Measurements from ENCODE around the gene WFDC13.

Gene WFDC13

GRCh38 chr20:45727044-45727443 lies 25.2 kb downstream of the WFDC13 start:
- H3K27me3 ChIP-seq (replicated peaks; ENCODE audit: control insufficient read depth, insufficient read depth, low read length) = no peaks in the 10 kb centered on the region
- no peak overlapping the region for H3K4me3 ChIP-seq (replicated peaks; ENCODE audit: low read depth, low read length)
- DNase-seq (ENCODE audit: extremely low read depth, insufficient read length) = no peak
- TF ChIP-seq CTCF (IDR thresholded peaks at IDR 0.05; ENCODE audit: insufficient read depth, low read length, poor library complexity, severe bottlenecking) = no peak
- no peaks in the 10 kb centered on the region for H3K36me3 ChIP-seq (ENCODE audit: control insufficient read depth, insufficient read depth, low read length)

GRCh38 chr20:45732199-45732598 lies 30.4 kb downstream of the WFDC13 start:
- no peak for TF ChIP-seq CTCF (IDR thresholded peaks at IDR 0.05; ENCODE audit: insufficient read depth, low read length, poor library complexity, severe bottlenecking)
- Histone ChIP-seq H3K4me3 (replicated peaks; ENCODE audit: low read depth, low read length) (no peak overlapping the region), H3K27me3 (replicated peaks; ENCODE audit: control insufficient read depth, insufficient read depth, low read length) (no peaks in the 10 kb centered on the region), H3K36me3 (ENCODE audit: control insufficient read depth, insufficient read depth, low read length) (no peaks in the 10 kb centered on the region)
- no peak for DNase-seq (ENCODE audit: extremely low read depth, insufficient read length)

DNA sequence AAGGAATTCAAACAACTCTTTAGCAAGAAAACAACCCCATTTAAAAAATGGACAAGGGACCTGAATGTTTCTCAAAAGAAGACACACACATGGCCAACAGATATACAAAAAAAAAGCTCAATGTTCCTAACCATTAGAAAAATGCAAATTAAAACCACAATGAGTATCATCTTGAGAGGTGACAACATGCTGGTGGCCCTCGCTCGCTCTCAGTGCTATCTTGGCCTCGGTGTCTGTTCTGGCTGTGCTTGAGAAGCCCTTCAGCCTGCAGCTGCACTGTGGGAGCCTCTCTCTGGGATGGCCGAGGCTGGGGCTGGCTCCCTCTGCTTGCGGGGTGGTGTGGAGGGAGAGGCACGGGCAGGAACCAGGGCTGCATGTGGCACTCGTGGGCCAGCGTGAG lies 33.7 kb downstream of the WFDC13 start:
- H3K4me3 ChIP-seq (replicated peaks; ENCODE audit: low read depth, low read length) = no peak overlapping the region
- DNase-seq (ENCODE audit: extremely low read depth, insufficient read length) = no peak
- H3K27me3 ChIP-seq (replicated peaks; ENCODE audit: control insufficient read depth, insufficient read depth, low read length) = no peaks in the 10 kb centered on the region
- H3K36me3 ChIP-seq (ENCODE audit: control insufficient read depth, insufficient read depth, low read length) = no peaks in the 10 kb centered on the region
- no peak for TF ChIP-seq CTCF (IDR thresholded peaks at IDR 0.05; ENCODE audit: insufficient read depth, low read length, poor library complexity, severe bottlenecking)

GRCh38 chr20:45735988-45736387 lies 34.1 kb downstream of the WFDC13 start:
- H3K4me3 ChIP-seq (replicated peaks; ENCODE audit: low read depth, low read length) = no peak overlapping the region
- H3K36me3 ChIP-seq (ENCODE audit: control insufficient read depth, insufficient read depth, low read length) = no peaks in the 10 kb centered on the region
- no peak for TF ChIP-seq CTCF (IDR thresholded peaks at IDR 0.05; ENCODE audit: insufficient read depth, low read length, poor library complexity, severe bottlenecking)
- DNase-seq (ENCODE audit: extremely low read depth, insufficient read length) = no peak
- no peaks in the 10 kb centered on the region for H3K27me3 ChIP-seq (replicated peaks; ENCODE audit: control insufficient read depth, insufficient read depth, low read length)

DNA sequence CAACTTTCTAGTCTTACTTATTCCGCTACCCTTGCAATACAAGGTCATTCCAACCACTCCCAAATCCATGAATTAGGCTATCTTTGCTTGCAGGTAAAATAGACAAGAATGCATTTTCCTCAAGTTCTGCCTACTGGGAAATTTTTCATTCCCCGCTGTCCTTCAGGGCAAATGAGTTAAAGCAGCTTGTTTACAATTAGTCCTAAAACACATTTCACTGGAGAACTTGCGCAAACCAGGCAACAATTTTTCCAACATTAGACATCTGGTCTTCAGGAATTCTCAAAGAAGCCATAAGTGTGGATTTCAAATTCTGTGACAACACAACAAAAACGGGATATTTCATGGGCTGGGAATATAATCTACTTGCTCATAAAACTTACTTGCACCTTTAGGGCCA lies 40.8 kb downstream of the WFDC13 start:
- DNase-seq (ENCODE audit: extremely low read depth, insufficient read length) = no peak
- TF ChIP-seq CTCF (IDR thresholded peaks at IDR 0.05; ENCODE audit: insufficient read depth, low read length, poor library complexity, severe bottlenecking) = no peak

GRCh38 chr20:45745015-45745414 lies 43.2 kb downstream of the WFDC13 start:
- DNase-seq (ENCODE audit: extremely low read depth, insufficient read length) = no peak
- TF ChIP-seq CTCF (IDR thresholded peaks at IDR 0.05; ENCODE audit: insufficient read depth, low read length, poor library complexity, severe bottlenecking) = no peak

More for the DNA sequence above, 40.8 kb downstream of the WFDC13 start:
- H3K4me3 ChIP-seq (replicated peaks; ENCODE audit: low read depth, low read length) = no peak overlapping the region
- no peaks in the 10 kb centered on the region for H3K36me3 ChIP-seq (ENCODE audit: control insufficient read depth, insufficient read depth, low read length)
- no peaks in the 10 kb centered on the region for H3K27me3 ChIP-seq (replicated peaks; ENCODE audit: control insufficient read depth, insufficient read depth, low read length)

More at GRCh38 chr20:45745015-45745414, 43.2 kb downstream of the WFDC13 start:
- Histone ChIP-seq H3K4me3 (replicated peaks; ENCODE audit: low read depth, low read length) (no peak overlapping the region), H3K36me3 (ENCODE audit: control insufficient read depth, insufficient read depth, low read length) (no peaks in the 10 kb centered on the region), H3K27me3 (replicated peaks; ENCODE audit: control insufficient read depth, insufficient read depth, low read length) (no peaks in the 10 kb centered on the region)

All from GM06990 (cell line).